GM18519 (cell line): Measurements from ENCODE around the gene TMEM154.

Source experiments
- ATAC-seq: cut with Tn5 transposase; IDR thresholded peaks from one replicate; pipeline ENCODE4 v1.9.1; 2021; ENCODE audit warnings: mild to moderate bottlenecking, moderate library complexity; ENCODE audit not compliant: unreplicated experiment, low FRiP score

Gene TMEM154

GRCh38 chr4:152640058-152640921 lies 39.5 kb downstream of the TMEM154 start:
- ATAC-seq, result no peak

GRCh38 chr4:152635851-152636250 lies 43.9 kb downstream of the TMEM154 start:
- no peak for ATAC-seq

GRCh38 chr4:152634110-152634760 lies 45.6 kb downstream of the TMEM154 start:
- no peak for ATAC-seq

GRCh38 chr4:152633118-152633517 lies 46.7 kb downstream of the TMEM154 start:
- no peak for ATAC-seq

GRCh38 chr4:152630324-152630723 lies 49.5 kb downstream of the TMEM154 start:
- ATAC-seq, result no peak

- ATAC-seq, result no peak
These were observed 49.9 kb downstream of the TMEM154 start for GRCh38 chr4:152629908-152630307.

- no peak for ATAC-seq
These were observed 51.7 kb downstream of the TMEM154 start for GRCh38 chr4:152628128-152628527.

GRCh38 chr4:152626790-152627189 lies 53.0 kb downstream of the TMEM154 start:
- ATAC-seq, result no peak

- no peak for ATAC-seq
These were observed 58.9 kb downstream of the TMEM154 start for GRCh38 chr4:152620915-152621314.

GRCh38 chr4:152620218-152620617 lies 59.6 kb downstream of the TMEM154 start:
- ATAC-seq, result no peak

GRCh38 chr4:152619556-152619955 lies 60.2 kb downstream of the TMEM154 start:
- ATAC-seq, result no peak

GRCh38 chr4:152618971-152619370 lies 60.8 kb downstream of the TMEM154 start:
- no peak for ATAC-seq

- no peak for ATAC-seq
These were observed 63.0 kb downstream of the TMEM154 start for GRCh38 chr4:152616804-152617203.

GRCh38 chr4:152613841-152614721 lies 65.7 kb downstream of the TMEM154 start:
- no peak for ATAC-seq

- no peak for ATAC-seq
These were observed 66.4 kb downstream of the TMEM154 start for GRCh38 chr4:152613351-152613750.

GRCh38 chr4:152610131-152610530 lies 69.7 kb downstream of the TMEM154 start:
- ATAC-seq, result no peak

- no peak for ATAC-seq
These were observed 70.3 kb downstream of the TMEM154 start for GRCh38 chr4:152609481-152609880.

GRCh38 chr4:152607178-152607577 lies 72.6 kb downstream of the TMEM154 start:
- no peak for ATAC-seq

GRCh38 chr4:152606753-152607152 lies 73.0 kb downstream of the TMEM154 start:
- no peak for ATAC-seq

- no peak for ATAC-seq
These were observed 74.0 kb downstream of the TMEM154 start for GRCh38 chr4:152605641-152606335.
